SHP77 treated with DMSO at 0.1 percent for 48 hours (cell line): Measurements from ENCODE around the gene KCNJ5.

ENCODE experiments used
- DNase-seq: peaks from one replicate; lab custom pipeline; 2025; lab: John Stamatoyannopoulos, UW

Gene KCNJ5

GRCh38 chr11:128956401-128957201, 65.4 kb downstream of the KCNJ5 start:
- peak; percentile 55 for DNase-seq

- DNase-seq = no peak
These were observed 66.0 kb downstream of the KCNJ5 start for GRCh38 chr11:128957202-128957482.

- DNase-seq = no peak
These were observed 70.5 kb downstream of the KCNJ5 start for GRCh38 chr11:128961645-128962044.

GRCh38 chr11:128962896-128963295, 71.7 kb downstream of the KCNJ5 start:
- no peak for DNase-seq

GRCh38 chr11:128963744-128964325, 72.7 kb downstream of the KCNJ5 start:
- DNase-seq = no peak

GRCh38 chr11:128964463-128964930, 73.3 kb downstream of the KCNJ5 start:
- no peak for DNase-seq

GRCh38 chr11:128965485-128965884, 74.3 kb downstream of the KCNJ5 start:
- DNase-seq = no peak

GRCh38 chr11:128967578-128967977, 76.4 kb downstream of the KCNJ5 start:
- DNase-seq = no peak

GRCh38 chr11:128968916-128969315, 77.8 kb downstream of the KCNJ5 start:
- no peak for DNase-seq
